ENCODE results near the gene OR10A6. TPM values are rescaled to one million over a fixed set of nuclear protein-coding genes. Genes with fewer than 3 reads are reported as not detected.

The OR10A6 gene
- total RNA-seq, 4 donors from 2014 or later, result not detected

- H3K4me1 ChIP-seq, result no peaks in the 10 kb centered on the region
- H3K9me3 ChIP-seq, result no peaks in the 10 kb centered on the region
- in situ Hi-C loops (cut with MboI; ENCODE audit: low pct_ligation_motif_present in 1 of 4, low pct_unique_long_range_greater_than_20kb in 1 of 4, low sequenced_read_pairs in 3 of 4) (no loop called here), intact Hi-C loops (cut with DNase I; ENCODE audit: low total_unique reads) (no loop called here)
- DNase-seq, result no peak
- no peaks in the 10 kb centered on the region for H3K36me3 ChIP-seq
- WGBS, 2 donors (ENCODE audit: low coverage in 1 of 2), result 67 to 70% methylated on average over 2 to 3 of the region's 3 CpGs
- H3K4me3 ChIP-seq, result no peak overlapping the region
- H3K27me3 ChIP-seq, result no peaks in the 10 kb centered on the region
- no peak overlapping the region for H3K27ac ChIP-seq
- TF ChIP-seq POLR2A (IDR thresholded peaks at IDR 0.05), result no peak
- TF ChIP-seq EP300 (IDR thresholded peaks at IDR 0.05; ENCODE audit: low read depth), result no peak
- no peak for TF ChIP-seq CTCF (IDR thresholded peaks at IDR 0.05)
- no peak for TF ChIP-seq POLR2AphosphoS5 (IDR thresholded peaks at IDR 0.05)
Measured at GRCh38 chr11:7969756-7970646, 38.9 kb upstream of the OR10A6 start.

- H3K27ac ChIP-seq, result no peak overlapping the region
- TF ChIP-seq EP300 (IDR thresholded peaks at IDR 0.05; ENCODE audit: low read depth) (no peak), POLR2A (IDR thresholded peaks at IDR 0.05) (no peak), CTCF (IDR thresholded peaks at IDR 0.05) (no peak), POLR2AphosphoS5 (IDR thresholded peaks at IDR 0.05) (no peak)
- in situ Hi-C loops (cut with MboI; ENCODE audit: low pct_ligation_motif_present in 1 of 4, low pct_unique_long_range_greater_than_20kb in 1 of 4, low sequenced_read_pairs in 3 of 4) (no loop called here), intact Hi-C loops (cut with DNase I; ENCODE audit: low total_unique reads) (no loop called here)
- H3K27me3 ChIP-seq, result no peaks in the 10 kb centered on the region
- no peak for DNase-seq
- 50 to 53% methylated on average over 2 of the region's 2 CpGs for WGBS, 2 donors (ENCODE audit: low coverage in 1 of 2)
- no peaks in the 10 kb centered on the region for H3K36me3 ChIP-seq
- no peaks in the 10 kb centered on the region for H3K4me1 ChIP-seq
- no peak overlapping the region for H3K4me3 ChIP-seq
- no peaks in the 10 kb centered on the region for H3K9me3 ChIP-seq
Measured at GRCh38 chr11:7968686-7969085, 37.6 kb upstream of the OR10A6 start.

GRCh38 chr11:7967826-7968225 is 36.8 kb upstream of the OR10A6 start:
- TF ChIP-seq POLR2A (IDR thresholded peaks at IDR 0.05) (no peak), EP300 (IDR thresholded peaks at IDR 0.05; ENCODE audit: low read depth) (no peak), POLR2AphosphoS5 (IDR thresholded peaks at IDR 0.05) (no peak), CTCF (IDR thresholded peaks at IDR 0.05) (no peak)
- Histone ChIP-seq H3K27me3 (no peaks in the 10 kb centered on the region), H3K4me1 (no peaks in the 10 kb centered on the region), H3K36me3 (no peaks in the 10 kb centered on the region), H3K4me3 (no peak overlapping the region), H3K9me3 (no peaks in the 10 kb centered on the region), H3K27ac (no peak overlapping the region)
- DNase-seq, result no peak
- in situ Hi-C loops (cut with MboI; ENCODE audit: low pct_ligation_motif_present in 1 of 4, low pct_unique_long_range_greater_than_20kb in 1 of 4, low sequenced_read_pairs in 3 of 4), result no loop called here
- intact Hi-C loops (cut with DNase I; ENCODE audit: low total_unique reads), result no loop called here

GRCh38 chr11:7967097-7967496 is 36.0 kb upstream of the OR10A6 start:
- Histone ChIP-seq H3K27ac (no peak overlapping the region), H3K4me3 (no peak overlapping the region), H3K27me3 (no peaks in the 10 kb centered on the region), H3K36me3 (no peaks in the 10 kb centered on the region), H3K4me1 (no peaks in the 10 kb centered on the region), H3K9me3 (no peaks in the 10 kb centered on the region)
- 70 to 73% methylated on average over 1 of the region's 1 CpG for WGBS, 2 donors (ENCODE audit: low coverage in 1 of 2)
- in situ Hi-C loops (cut with MboI; ENCODE audit: low pct_ligation_motif_present in 1 of 4, low pct_unique_long_range_greater_than_20kb in 1 of 4, low sequenced_read_pairs in 3 of 4), result no loop called here
- TF ChIP-seq POLR2AphosphoS5 (IDR thresholded peaks at IDR 0.05) (no peak), POLR2A (IDR thresholded peaks at IDR 0.05) (no peak), CTCF (IDR thresholded peaks at IDR 0.05) (no peak), EP300 (IDR thresholded peaks at IDR 0.05; ENCODE audit: low read depth) (no peak)
- no peak for DNase-seq
- intact Hi-C loops (cut with DNase I; ENCODE audit: low total_unique reads), result no loop called here

All from transverse colon (tissue), 4 donors.